HepG2 (cell line): ENCODE data around the gene RBBP8NL. TPM values are rescaled to one million over a fixed set of nuclear protein-coding genes. Genes with fewer than 3 reads are reported as not detected.

Experiments used
- CEBPB ChIP-seq: IDR thresholded peaks from 2 replicates; pipeline ENCODE4 v1.6.1; 2011; ENCODE audit warnings: low read depth, low read length, improper control_type of control experiment, borderline replicate concordance
- DPF2 ChIP-seq: sonication (generic); formaldehyde crosslinking; IDR thresholded peaks from 2 replicates; pipeline ENCODE4 v1.4.0; 2020; ENCODE audit warnings: mild to moderate bottlenecking, low read depth, missing genetic modification reagents, borderline replicate concordance
- LCORL ChIP-seq, 2 experiments: fragments of 450-650 bp in 1 of 2; sonication (generic) in 1 of 2; formaldehyde crosslinking in 1 of 2; IDR thresholded peaks; 2 replicates each; pipeline versions ENCODE4 v1.5.0 to v1.6.1; 2017 to 2020; ENCODE audit warnings: antibody characterized with exemption in 1 of 2, missing genetic modification reagents in 1 of 2
- MBD4 ChIP-seq: IDR thresholded peaks from 2 replicates; pipeline ENCODE4 v1.6.1; 2012; ENCODE audit warnings: low read length, inconsistent platforms, borderline replicate concordance
- MTA1 ChIP-seq: sonication (generic); formaldehyde crosslinking; IDR thresholded peaks from 2 replicates; pipeline ENCODE4 v1.4.0; 2020; ENCODE audit warnings: missing genetic modification reagents, mild to moderate bottlenecking, borderline replicate concordance
- MTF2 ChIP-seq: sonication (generic); formaldehyde crosslinking; IDR thresholded peaks from 2 replicates; pipeline ENCODE4 v1.5.0; 2020; ENCODE audit warnings: missing genetic modification reagents, borderline replicate concordance
- PAX8 ChIP-seq: sonication (generic); formaldehyde crosslinking; IDR thresholded peaks from 2 replicates; pipeline ENCODE4 v1.8.0; 2022; ENCODE audit warnings: mild to moderate bottlenecking, missing genetic modification reagents, borderline replicate concordance
- SP4 ChIP-seq: sonication (generic); formaldehyde crosslinking; IDR thresholded peaks from 2 replicates; pipeline ENCODE4 v1.8.1; 2023; ENCODE audit warnings: mild to moderate bottlenecking, missing genetic modification reagents
- SRSF9 ChIP-seq: fragments of 200-400 bp; formaldehyde crosslinking; IDR thresholded peaks from 2 replicates; pipeline ENCODE4 v1.6.1; 2018; ENCODE audit warnings: borderline replicate concordance, mild to moderate bottlenecking, low read depth, low read length; ENCODE audit not compliant: insufficient read depth, poor library complexity, severe bottlenecking
- ZNF3 ChIP-seq: IDR thresholded peaks from 2 replicates; pipeline ENCODE4 v1.7.0; 2017; ENCODE audit warnings: inconsistent platforms
- ZNF33B ChIP-seq: sonication (generic); formaldehyde crosslinking; IDR thresholded peaks from 2 replicates; pipeline ENCODE4 v1.5.1; 2020; ENCODE audit warnings: mild to moderate bottlenecking, missing genetic modification reagents
- ZNF564 ChIP-seq: sonication (generic); formaldehyde crosslinking; IDR thresholded peaks from 2 replicates; pipeline ENCODE4 v1.8.1; 2023; ENCODE audit warnings: mild to moderate bottlenecking, missing genetic modification reagents
- ZNF879 ChIP-seq: sonication (generic); formaldehyde crosslinking; IDR thresholded peaks from 2 replicates; pipeline ENCODE4 v1.8.1; 2023; ENCODE audit warnings: missing genetic modification reagents
- ZSCAN9 ChIP-seq: IDR thresholded peaks from 2 replicates; pipeline ENCODE4 v1.6.1; 2016; ENCODE audit warnings: borderline replicate concordance
- polyA plus RNA-seq, 8 experiments: library from polyadenylated mRNA; depleted of rRNA in 3 of 8; stranded (reverse) in 7 of 8; unstranded in 1 of 8; fragments of >200 nt; fragmentation: Illumina TruSeq in 4 of 8; extraction: Trizol in 4 of 8; gene quantifications; 2 replicates each; pipeline versions ENCODE4 v1.2.1 to v1.2.3, GENCODE V29; 2011 to 2016; ENCODE audit warnings: low read depth in 4 of 8, missing spikeins in 1 of 8, mixed read lengths in 1 of 8; ENCODE audit not compliant: insufficient read depth in 1 of 8
- total RNA-seq, 5 experiments: library from RNA; depleted of rRNA; stranded (reverse); fragments of >200 nt; fragmentation: Illumina TruSeq; extraction: Trizol; gene quantifications; 2 replicates each; pipeline ENCODE4 v1.2.3, GENCODE V29; 2016; ENCODE audit warnings: low read depth in 1 of 5
- TF ChIP-seq, protein P1 (sequence below): sonication (generic); formaldehyde crosslinking; IDR thresholded peaks from 2 replicates; pipeline ENCODE4 v1.8.1; 2022; ENCODE audit warnings: low read depth, mild to moderate bottlenecking, missing genetic modification reagents
- TF ChIP-seq, protein P2 (sequence below): sonication (generic); formaldehyde crosslinking; IDR thresholded peaks from 2 replicates; pipeline ENCODE4 v1.4.0; 2020; ENCODE audit warnings: mild to moderate bottlenecking, missing genetic modification reagents
- TF ChIP-seq, protein P3 (sequence below): sonication (generic); formaldehyde crosslinking; IDR thresholded peaks from 2 replicates; pipeline ENCODE4 v1.8.1; 2022; ENCODE audit warnings: mild to moderate bottlenecking, missing genetic modification reagents
- TF ChIP-seq, protein P4 (sequence below): sonication (generic); formaldehyde crosslinking; IDR thresholded peaks from 2 replicates; pipeline ENCODE4 v1.5.1; 2020; ENCODE audit warnings: missing genetic modification reagents, mild to moderate bottlenecking, borderline replicate concordance

RBBP8NL gene
- total and polyA plus RNA-seq, 2 of the 13 experiments (the other 11 are each of a cell fraction or from before 2014, with no cell fraction given) = 0.69 to 0.86 TPM

DNA sequence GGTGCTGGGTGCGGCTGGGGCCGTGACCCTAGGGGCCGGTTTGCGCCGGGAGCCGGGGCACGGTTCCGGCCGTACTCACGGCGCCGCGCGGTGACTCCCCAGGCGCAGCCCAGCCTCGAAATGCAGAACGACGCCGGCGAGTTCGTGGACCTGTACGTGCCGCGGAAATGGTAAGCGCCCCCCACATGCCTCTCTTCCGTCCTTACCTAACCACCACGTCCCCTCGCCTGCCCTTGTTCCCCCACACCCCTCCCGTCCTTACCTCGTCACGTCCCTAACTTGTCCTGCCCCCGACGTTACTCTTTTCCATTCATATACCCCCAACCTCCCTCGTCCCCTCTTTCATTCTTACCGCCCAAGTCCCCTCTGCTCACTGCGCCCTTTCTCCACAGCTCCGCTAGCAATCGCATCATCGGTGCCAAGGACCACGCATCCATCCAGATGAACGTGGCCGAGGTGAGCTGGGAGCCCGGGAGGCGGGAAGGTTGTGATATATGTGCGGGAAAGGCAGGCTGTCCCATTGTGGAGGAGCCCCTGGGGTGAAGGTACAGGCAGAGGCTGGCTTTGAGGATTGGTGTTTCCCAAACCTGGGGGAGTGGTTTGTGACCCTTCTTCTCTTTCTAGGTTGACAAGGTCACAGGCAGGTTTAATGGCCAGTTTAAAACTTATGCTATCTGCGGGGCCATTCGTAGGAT is 40.0 kb downstream of the RBBP8NL start (continued):
- TF ChIP-seq, protein P1, sequence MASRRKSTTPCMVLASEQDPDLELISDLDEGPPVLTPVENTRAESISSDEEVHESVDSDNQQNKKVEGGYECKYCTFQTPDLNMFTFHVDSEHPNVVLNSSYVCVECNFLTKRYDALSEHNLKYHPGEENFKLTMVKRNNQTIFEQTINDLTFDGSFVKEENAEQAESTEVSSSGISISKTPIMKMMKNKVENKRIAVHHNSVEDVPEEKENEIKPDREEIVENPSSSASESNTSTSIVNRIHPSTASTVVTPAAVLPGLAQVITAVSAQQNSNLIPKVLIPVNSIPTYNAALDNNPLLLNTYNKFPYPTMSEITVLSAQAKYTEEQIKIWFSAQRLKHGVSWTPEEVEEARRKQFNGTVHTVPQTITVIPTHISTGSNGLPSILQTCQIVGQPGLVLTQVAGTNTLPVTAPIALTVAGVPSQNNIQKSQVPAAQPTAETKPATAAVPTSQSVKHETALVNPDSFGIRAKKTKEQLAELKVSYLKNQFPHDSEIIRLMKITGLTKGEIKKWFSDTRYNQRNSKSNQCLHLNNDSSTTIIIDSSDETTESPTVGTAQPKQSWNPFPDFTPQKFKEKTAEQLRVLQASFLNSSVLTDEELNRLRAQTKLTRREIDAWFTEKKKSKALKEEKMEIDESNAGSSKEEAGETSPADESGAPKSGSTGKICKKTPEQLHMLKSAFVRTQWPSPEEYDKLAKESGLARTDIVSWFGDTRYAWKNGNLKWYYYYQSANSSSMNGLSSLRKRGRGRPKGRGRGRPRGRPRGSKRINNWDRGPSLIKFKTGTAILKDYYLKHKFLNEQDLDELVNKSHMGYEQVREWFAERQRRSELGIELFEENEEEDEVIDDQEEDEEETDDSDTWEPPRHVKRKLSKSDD (CRISPR knock-in tag) = peak; percentile 46; the same call in 1 of the 2 replicates
- TF ChIP-seq MBD4 = no peak
- no peak for TF ChIP-seq MTF2 (CRISPR knock-in tag)
- TF ChIP-seq, protein P2, sequence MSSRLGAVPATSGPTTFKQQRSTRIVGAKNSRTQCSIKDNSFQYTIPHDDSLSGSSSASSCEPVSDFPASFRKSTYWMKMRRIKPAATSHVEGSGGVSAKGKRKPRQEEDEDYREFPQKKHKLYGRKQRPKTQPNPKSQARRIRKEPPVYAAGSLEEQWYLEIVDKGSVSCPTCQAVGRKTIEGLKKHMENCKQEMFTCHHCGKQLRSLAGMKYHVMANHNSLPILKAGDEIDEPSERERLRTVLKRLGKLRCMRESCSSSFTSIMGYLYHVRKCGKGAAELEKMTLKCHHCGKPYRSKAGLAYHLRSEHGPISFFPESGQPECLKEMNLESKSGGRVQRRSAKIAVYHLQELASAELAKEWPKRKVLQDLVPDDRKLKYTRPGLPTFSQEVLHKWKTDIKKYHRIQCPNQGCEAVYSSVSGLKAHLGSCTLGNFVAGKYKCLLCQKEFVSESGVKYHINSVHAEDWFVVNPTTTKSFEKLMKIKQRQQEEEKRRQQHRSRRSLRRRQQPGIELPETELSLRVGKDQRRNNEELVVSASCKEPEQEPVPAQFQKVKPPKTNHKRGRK (CRISPR knock-in tag) = no peak
- TF ChIP-seq, protein P3, sequence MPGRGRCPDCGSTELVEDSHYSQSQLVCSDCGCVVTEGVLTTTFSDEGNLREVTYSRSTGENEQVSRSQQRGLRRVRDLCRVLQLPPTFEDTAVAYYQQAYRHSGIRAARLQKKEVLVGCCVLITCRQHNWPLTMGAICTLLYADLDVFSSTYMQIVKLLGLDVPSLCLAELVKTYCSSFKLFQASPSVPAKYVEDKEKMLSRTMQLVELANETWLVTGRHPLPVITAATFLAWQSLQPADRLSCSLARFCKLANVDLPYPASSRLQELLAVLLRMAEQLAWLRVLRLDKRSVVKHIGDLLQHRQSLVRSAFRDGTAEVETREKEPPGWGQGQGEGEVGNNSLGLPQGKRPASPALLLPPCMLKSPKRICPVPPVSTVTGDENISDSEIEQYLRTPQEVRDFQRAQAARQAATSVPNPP (CRISPR knock-in tag) = no peak
- TF ChIP-seq CEBPB = no peak
- TF ChIP-seq MTA1 (CRISPR knock-in tag) = no peak
- TF ChIP-seq, protein P4, sequence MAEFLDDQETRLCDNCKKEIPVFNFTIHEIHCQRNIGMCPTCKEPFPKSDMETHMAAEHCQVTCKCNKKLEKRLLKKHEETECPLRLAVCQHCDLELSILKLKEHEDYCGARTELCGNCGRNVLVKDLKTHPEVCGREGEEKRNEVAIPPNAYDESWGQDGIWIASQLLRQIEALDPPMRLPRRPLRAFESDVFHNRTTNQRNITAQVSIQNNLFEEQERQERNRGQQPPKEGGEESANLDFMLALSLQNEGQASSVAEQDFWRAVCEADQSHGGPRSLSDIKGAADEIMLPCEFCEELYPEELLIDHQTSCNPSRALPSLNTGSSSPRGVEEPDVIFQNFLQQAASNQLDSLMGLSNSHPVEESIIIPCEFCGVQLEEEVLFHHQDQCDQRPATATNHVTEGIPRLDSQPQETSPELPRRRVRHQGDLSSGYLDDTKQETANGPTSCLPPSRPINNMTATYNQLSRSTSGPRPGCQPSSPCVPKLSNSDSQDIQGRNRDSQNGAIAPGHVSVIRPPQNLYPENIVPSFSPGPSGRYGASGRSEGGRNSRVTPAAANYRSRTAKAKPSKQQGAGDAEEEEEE (CRISPR knock-in tag) = no peak
- TF ChIP-seq PAX8 = no peak
- TF ChIP-seq ZNF879 (CRISPR knock-in tag) = no peak
- 0 out of 2 replicates have a peak, but pooled peaks have one; percentile 6 for TF ChIP-seq ZSCAN9 (CRISPR knock-in tag)
- TF ChIP-seq SP4 (CRISPR knock-in tag) = no peak; the same call in 1 of the 2 replicates
- no peak for TF ChIP-seq SRSF9
- TF ChIP-seq ZNF33B = no peak; the same call in 1 of the 2 replicates
- no peak for TF ChIP-seq LCORL (IDR thresholded peaks at IDR 0.05)
- TF ChIP-seq LCORL (CRISPR knock-in tag; IDR thresholded peaks at IDR 0.05) = no peak
- TF ChIP-seq ZNF564 (CRISPR knock-in tag) = peak; percentile 43; the same call in 1 of the 2 replicates
- 0 out of 2 replicates have a peak, but pooled peaks have one; percentile 19 for TF ChIP-seq DPF2 (CRISPR knock-in tag)
- TF ChIP-seq ZNF3 (CRISPR knock-in tag) = no peak
